BE2C (cell line): ENCODE results near the gene NOL12.

ENCODE experiments used
- DNase-seq: peaks from one replicate; pipeline ENCODE4 v3.0.0-alpha.2; 2020
- H3K27me3 ChIP-seq: fragments of 250-450 bp; sonication (Bioruptor Pico); 2 replicates; pipeline ENCODE4 v1.5.1; 2020; ENCODE audit warnings: mild to moderate bottlenecking
- H3K36me3 ChIP-seq: fragments of 250-450 bp; sonication (Bioruptor Pico); 2 replicates; pipeline ENCODE4 v1.5.1; 2020; ENCODE audit warnings: mild to moderate bottlenecking
- H3K4me1 ChIP-seq: fragments of 250-450 bp; sonication (Bioruptor Pico); 2 replicates; pipeline ENCODE4 v1.5.1; 2020
- H3K4me3 ChIP-seq: 2 replicates; pipeline ENCODE4 v1.5.1; 2011; ENCODE audit warnings: low read depth, low read length
- H3K9me3 ChIP-seq: fragments of 250-450 bp; sonication (Bioruptor Pico); 2 replicates; pipeline ENCODE4 v1.5.1; 2020
- TF ChIP-seq, protein P1 (sequence below): IDR thresholded peaks from 2 replicates; pipeline ENCODE4 v1.5.1; 2012; ENCODE audit warnings: mild to moderate bottlenecking, low read depth, low read length

NOL12 gene

DNA sequence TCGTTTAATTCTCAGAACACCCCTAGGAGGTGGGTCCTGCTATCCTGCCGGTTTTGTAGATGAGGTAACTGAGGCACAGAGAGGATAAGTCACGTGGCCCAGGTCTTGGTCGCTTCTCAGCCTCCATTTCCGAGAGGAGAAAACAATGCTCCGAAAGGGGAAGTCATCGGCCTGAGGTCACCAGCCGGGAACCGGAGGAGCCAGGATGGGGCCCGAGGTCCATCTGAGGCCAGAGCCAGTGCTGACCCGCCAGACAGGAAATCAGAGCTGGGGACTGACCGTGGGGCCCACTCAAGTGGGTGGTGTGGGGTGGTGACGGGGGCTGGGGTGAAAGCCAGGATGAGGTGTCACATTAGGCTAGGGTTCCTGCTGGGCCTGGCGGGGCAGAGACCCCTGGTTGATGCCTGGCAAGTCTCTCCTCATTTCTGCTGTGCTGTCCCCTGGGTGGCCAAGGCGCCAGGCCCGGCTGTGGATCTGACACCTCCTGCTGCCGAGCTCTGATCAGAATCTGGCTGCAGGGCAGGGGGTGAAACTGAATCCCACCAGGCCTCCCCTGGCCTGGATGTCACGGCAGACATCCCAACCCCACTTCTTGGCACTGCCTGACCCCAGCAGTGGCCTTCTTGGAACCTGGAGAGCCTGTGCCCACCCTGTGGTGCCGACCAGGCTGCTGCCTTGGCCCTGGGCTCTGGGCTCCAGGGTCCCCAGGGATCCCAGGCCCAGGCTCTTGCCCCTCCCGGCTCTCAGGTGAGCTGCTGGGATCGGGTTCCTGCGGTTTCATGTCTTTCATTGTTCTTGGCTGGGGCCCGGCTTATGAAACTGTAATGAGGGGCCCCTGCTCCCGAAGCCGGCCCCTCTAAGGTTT is 22.7 kb downstream of the NOL12 start:
- DNase-seq = no peak
- Histone ChIP-seq H3K27me3 (no peaks in the 10 kb centered on the region), H3K36me3 (peaks cover 4% of the 10 kb centered on the region), H3K9me3 (no peaks in the 10 kb centered on the region), H3K4me3 (no peak overlapping the region), H3K4me1 (no peaks in the 10 kb centered on the region)
- TF ChIP-seq, protein P1, sequence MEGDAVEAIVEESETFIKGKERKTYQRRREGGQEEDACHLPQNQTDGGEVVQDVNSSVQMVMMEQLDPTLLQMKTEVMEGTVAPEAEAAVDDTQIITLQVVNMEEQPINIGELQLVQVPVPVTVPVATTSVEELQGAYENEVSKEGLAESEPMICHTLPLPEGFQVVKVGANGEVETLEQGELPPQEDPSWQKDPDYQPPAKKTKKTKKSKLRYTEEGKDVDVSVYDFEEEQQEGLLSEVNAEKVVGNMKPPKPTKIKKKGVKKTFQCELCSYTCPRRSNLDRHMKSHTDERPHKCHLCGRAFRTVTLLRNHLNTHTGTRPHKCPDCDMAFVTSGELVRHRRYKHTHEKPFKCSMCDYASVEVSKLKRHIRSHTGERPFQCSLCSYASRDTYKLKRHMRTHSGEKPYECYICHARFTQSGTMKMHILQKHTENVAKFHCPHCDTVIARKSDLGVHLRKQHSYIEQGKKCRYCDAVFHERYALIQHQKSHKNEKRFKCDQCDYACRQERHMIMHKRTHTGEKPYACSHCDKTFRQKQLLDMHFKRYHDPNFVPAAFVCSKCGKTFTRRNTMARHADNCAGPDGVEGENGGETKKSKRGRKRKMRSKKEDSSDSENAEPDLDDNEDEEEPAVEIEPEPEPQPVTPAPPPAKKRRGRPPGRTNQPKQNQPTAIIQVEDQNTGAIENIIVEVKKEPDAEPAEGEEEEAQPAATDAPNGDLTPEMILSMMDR = no peak

DNA sequence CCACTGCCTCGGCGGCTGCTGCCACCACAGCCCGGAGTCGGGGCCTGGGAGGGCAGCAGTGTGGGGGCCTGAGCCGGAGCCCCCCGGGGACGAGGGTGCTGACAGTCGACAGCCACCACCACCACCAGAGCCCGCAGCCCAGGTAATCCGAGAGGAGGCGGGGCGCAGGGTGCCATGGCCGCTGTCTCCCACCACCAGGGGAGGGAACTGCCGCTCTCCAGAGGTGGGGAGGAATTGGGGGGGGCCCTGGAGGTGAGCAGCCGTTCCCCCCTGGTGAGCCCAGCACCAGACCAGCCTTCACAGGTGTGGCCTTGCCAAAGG is 23.3 kb downstream of the NOL12 start:
- TF ChIP-seq, protein P1 = no peak
- H3K9me3 ChIP-seq = no peaks in the 10 kb centered on the region
- DNase-seq = no peak
- peaks cover 4% of the 10 kb centered on the region for H3K36me3 ChIP-seq
- H3K4me3 ChIP-seq = no peak overlapping the region
- H3K4me1 ChIP-seq = no peaks in the 10 kb centered on the region
- no peaks in the 10 kb centered on the region for H3K27me3 ChIP-seq

DNA sequence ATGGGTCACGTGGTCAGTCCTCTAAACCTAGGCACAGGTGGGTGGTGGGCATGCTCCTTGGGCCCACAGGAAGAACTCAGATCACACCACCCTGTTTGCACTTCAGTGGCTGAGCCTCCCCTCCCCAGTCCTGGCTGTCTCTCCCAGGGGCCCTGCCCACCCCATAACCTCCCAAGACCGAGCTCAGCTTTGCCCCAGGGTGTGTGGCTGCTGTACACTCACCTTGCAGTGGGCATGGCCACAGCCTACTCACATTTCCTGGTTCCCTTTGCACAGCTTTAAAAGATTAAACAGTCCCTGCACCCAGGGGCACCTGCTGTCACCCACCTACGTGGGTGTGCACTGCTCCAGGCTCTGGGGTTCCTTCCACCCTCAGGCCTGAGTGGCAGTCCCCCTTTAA is 24.5 kb downstream of the NOL12 start:
- peaks cover 3% of the 10 kb centered on the region; the same call in 1 of the 2 replicates for H3K4me1 ChIP-seq
- H3K4me3 ChIP-seq = no peak overlapping the region
- no peaks in the 10 kb centered on the region for H3K27me3 ChIP-seq
- TF ChIP-seq, protein P1 = no peak
- no peaks in the 10 kb centered on the region for H3K9me3 ChIP-seq
- no peaks in the 10 kb centered on the region; the same call in 1 of the 2 replicates for H3K36me3 ChIP-seq
- DNase-seq = no peak

DNA sequence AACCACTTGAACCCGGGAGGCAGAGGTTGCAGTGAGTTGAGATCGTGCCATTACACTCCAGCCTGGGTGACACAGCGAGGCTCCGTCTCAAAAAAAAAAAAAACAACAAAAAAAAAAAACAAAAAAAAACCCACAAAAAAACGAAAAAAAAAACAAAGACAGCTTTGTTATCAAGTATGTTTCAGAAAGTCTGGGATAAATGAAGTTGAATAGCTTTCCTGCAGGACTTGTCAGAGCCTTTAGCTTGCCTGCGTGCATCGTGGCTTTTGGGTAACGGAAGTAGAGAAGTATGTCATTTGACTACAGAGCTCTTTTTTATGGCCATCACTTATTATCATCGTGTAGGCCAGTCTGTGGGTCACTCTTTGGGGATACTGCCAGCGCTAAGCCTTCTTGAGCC is 25.3 kb downstream of the NOL12 start:
- no peak overlapping the region for H3K4me3 ChIP-seq
- DNase-seq = no peak
- H3K27me3 ChIP-seq = no peaks in the 10 kb centered on the region
- peaks cover 4% of the 10 kb centered on the region; the same call in 1 of the 2 replicates for H3K4me1 ChIP-seq
- TF ChIP-seq, protein P1 = no peak
- H3K9me3 ChIP-seq = no peaks in the 10 kb centered on the region
- no peaks in the 10 kb centered on the region; the same call in 1 of the 2 replicates for H3K36me3 ChIP-seq

DNA sequence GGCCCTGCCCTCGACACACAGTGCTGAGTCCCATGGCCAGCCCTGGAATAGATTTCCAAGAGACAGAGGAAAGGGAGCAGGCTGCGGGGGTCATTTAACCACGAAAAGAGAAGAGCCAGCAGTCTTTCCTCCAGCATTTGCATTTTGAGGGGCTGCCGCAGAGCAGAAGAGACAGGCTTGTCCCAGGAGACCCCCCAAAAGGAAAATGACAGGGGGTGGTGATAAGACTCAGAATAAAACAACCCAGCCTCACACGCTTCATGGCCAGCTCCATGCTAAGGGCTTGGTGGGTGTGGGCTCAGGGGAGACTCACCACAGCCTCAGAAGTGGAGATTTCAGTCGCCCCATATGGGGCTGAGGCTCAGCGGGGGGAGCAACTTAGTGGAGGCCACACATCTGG is 27.6 kb downstream of the NOL12 start:
- no peak for DNase-seq
- no peaks in the 10 kb centered on the region for H3K9me3 ChIP-seq
- TF ChIP-seq, protein P1 = no peak
- peaks cover 4% of the 10 kb centered on the region; the same call in 1 of the 2 replicates for H3K4me1 ChIP-seq
- H3K4me3 ChIP-seq = no peak overlapping the region
- no peaks in the 10 kb centered on the region; the same call in 1 of the 2 replicates for H3K36me3 ChIP-seq
- no peaks in the 10 kb centered on the region for H3K27me3 ChIP-seq

DNA sequence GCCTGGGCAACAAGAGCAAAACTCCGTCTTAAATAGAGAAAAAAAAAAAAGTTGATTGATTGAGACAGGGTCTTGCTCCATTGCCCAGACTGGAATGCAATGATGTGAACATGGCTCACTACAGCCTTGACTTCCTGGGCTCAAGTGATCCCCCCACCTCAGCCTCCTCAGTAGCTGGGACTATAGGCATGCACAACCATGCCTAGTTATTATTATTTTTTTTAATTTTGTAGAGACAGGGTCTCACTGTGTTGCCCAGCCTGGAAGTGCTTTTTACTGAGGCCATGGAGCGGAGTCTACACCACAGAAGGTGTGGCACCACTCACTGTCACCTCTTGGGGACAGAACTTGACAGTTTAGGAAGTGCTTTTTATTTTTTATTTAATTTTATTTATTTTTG is 28.5 kb downstream of the NOL12 start:
- TF ChIP-seq, protein P1 = no peak
- no peak for DNase-seq
- H3K27me3 ChIP-seq = no peaks in the 10 kb centered on the region
- no peak overlapping the region for H3K4me3 ChIP-seq
- no peaks in the 10 kb centered on the region; the same call in 1 of the 2 replicates for H3K36me3 ChIP-seq
- H3K4me1 ChIP-seq = peaks cover 4% of the 10 kb centered on the region; the same call in 1 of the 2 replicates
- H3K9me3 ChIP-seq = no peaks in the 10 kb centered on the region
